Spinal cord (tissue), 10 donors: ENCODE data around the gene HEATR9. TPM values are rescaled to one million over a fixed set of nuclear protein-coding genes. Genes with fewer than 3 reads are reported as not detected.

Experiments used
- DNase-seq, 6 donors: peaks; one replicate each; pipeline versions ENCODE4 v3.0.0 to v3.0.0-alpha.2; 2013 to 2015; ENCODE audit warnings: low spot score in 6 of 6, low read depth in 4 of 6
- H3K27ac ChIP-seq: one replicate; pipeline ENCODE4 v1.5.1; 2013; ENCODE audit warnings: low read depth, low read length, control low read depth
- H3K27me3 ChIP-seq: one replicate; pipeline ENCODE4 v1.6.1; 2013; ENCODE audit warnings: low read length; ENCODE audit not compliant: control insufficient read depth, insufficient read depth
- H3K36me3 ChIP-seq: one replicate; pipeline ENCODE4 v1.6.1; 2013; ENCODE audit warnings: low read length; ENCODE audit not compliant: control insufficient read depth, insufficient read depth
- H3K4me1 ChIP-seq: one replicate; pipeline ENCODE4 v1.6.1; 2013; ENCODE audit warnings: low read length; ENCODE audit not compliant: control insufficient read depth, insufficient read depth
- H3K4me3 ChIP-seq: one replicate; pipeline ENCODE4 v1.5.1; 2013; ENCODE audit warnings: low read depth, low read length, control low read depth
- H3K9me3 ChIP-seq: one replicate; pipeline ENCODE4 v1.6.1; 2013; ENCODE audit warnings: low read length; ENCODE audit not compliant: control insufficient read depth, insufficient read depth
- WGBS: methylation state at CpG from one replicate; pipeline ENCODE4 v1.1.5; 2013; ENCODE audit warnings: missing lambda C conversion rate; ENCODE audit not compliant: insufficient coverage; 5-methylcytosine and 5-hydroxymethylcytosine counted together
- polyA plus RNA-seq, 2 donors: library from polyadenylated mRNA; unstranded; fragments of 120-200 nt; gene quantifications; one replicate each; pipeline ENCODE4 v1.2.1, GENCODE V29; 2013; ENCODE audit not compliant: insufficient read length in 2 of 2
- total RNA-seq, 2 donors: library from RNA; depleted of rRNA in 1 of 2; stranded (reverse); fragments of 120-200 nt in 1 of 2; fragments of >200 nt in 1 of 2; gene quantifications; one replicate each; pipeline versions ENCODE4 v1.2.3 to v1.2.4, GENCODE V29; 2013 to 2014
- donor health status: healthy.

The HEATR9 gene
- total and polyA plus RNA-seq, 4 donors: 0.44 TPM; not detected in 3

DNA sequence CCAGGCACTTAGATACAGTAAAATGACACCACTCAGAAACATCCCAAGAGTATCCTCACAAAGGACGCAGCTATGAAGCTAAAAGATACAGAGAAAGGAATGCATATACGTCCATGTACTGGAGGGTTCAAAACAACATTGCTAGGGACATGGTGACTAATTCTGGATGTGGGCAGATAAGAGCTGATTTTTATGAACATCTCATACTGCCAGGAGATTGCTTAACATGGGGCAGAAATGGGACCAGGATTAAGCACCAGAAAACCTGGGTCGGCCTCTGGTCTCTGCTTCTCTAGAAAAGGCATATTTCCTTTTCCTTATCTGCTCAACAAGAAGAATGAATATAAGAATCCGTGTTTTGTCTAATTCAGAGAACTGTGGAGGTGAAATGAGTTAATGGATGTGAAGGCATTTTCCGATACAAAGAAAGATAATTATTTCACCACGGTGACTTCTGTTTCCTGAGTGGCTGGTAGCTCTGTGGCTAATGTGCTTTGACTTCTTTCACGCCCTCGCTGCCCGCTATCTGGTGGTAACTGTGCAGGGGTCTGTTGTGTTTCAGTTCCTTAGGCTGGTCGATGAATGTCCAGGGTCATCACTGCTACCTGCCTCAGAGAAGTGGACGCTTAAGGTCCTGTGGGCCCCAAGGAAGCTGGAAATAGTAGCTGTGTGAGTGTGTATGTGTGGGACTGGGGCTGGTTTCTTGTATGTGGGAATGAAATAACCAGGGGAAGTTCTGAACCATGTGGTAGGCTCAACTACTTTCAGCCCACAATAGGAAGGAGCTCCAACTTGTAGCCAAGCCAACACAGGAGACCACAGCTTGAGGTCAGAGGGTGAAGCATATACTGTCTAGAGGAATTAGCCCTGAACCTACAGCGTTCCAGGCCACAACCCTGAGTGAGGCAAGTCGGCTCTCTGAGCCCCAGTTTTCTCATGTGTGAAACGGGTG, 27.2 kb upstream of the HEATR9 start:
- WGBS: 96% methylated on average over 11 of the region's 14 CpGs
- no peak overlapping the region for H3K27ac ChIP-seq
- H3K9me3 ChIP-seq: peaks cover 2% of the 10 kb centered on the region
- H3K4me1 ChIP-seq: no peaks in the 10 kb centered on the region
- no peaks in the 10 kb centered on the region for H3K27me3 ChIP-seq
- no peak for DNase-seq
- no peaks in the 10 kb centered on the region for H3K36me3 ChIP-seq
- no peak overlapping the region for H3K4me3 ChIP-seq

DNA sequence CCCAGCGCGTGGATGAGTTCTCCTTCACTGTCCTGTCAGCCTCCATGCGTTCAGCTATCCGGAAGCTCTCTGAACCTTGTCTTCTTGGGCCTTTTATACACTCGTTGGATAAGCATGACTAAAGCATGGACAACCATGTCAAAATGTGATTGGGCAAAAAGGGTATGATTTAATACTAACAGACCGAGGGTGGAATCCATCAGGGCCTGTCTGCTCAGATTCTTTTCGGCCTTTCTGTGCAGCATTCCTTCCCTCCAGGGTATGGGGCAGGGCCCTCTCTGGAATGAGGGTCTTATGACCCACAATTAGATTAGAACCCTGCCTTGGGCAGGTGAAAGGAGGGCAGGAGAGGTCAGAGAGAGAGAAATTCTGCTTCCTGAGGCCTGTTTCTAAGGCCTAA, 25.5 kb upstream of the HEATR9 start:
- H3K4me1 ChIP-seq: peaks cover 5% of the 10 kb centered on the region
- WGBS: 90% methylated on average over 4 of the region's 7 CpGs
- H3K4me3 ChIP-seq: no peak overlapping the region
- H3K9me3 ChIP-seq: no peaks in the 10 kb centered on the region
- H3K36me3 ChIP-seq: no peaks in the 10 kb centered on the region
- H3K27me3 ChIP-seq: no peaks in the 10 kb centered on the region
- DNase-seq: no peak
- H3K27ac ChIP-seq: no peak overlapping the region

DNA sequence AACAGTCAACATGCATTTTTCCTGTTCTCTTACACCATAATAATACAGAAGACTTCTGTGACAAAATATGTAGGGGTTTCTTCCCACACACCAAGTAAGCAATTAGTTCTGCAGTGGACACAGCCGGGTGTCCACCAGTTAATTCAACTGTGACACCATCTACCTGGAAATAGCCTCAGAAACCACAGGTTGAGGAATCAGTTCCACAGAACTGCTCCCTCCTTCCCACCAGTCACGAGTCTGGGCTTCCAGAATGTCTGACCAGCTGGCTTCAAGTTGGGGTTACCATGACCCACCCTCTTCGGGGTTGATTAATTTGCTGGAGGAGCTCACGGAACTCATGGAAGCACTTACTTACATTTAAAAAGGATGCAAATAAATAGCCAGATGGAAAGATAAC, 25.1 kb upstream of the HEATR9 start:
- Histone ChIP-seq H3K27me3 (no peaks in the 10 kb centered on the region), H3K4me3 (no peak overlapping the region), H3K4me1 (peaks cover 5% of the 10 kb centered on the region), H3K36me3 (no peaks in the 10 kb centered on the region), H3K9me3 (no peaks in the 10 kb centered on the region), H3K27ac (no peak overlapping the region)
- no peak for DNase-seq
- WGBS: 92% methylated on average over 2 of the region's 4 CpGs

DNA sequence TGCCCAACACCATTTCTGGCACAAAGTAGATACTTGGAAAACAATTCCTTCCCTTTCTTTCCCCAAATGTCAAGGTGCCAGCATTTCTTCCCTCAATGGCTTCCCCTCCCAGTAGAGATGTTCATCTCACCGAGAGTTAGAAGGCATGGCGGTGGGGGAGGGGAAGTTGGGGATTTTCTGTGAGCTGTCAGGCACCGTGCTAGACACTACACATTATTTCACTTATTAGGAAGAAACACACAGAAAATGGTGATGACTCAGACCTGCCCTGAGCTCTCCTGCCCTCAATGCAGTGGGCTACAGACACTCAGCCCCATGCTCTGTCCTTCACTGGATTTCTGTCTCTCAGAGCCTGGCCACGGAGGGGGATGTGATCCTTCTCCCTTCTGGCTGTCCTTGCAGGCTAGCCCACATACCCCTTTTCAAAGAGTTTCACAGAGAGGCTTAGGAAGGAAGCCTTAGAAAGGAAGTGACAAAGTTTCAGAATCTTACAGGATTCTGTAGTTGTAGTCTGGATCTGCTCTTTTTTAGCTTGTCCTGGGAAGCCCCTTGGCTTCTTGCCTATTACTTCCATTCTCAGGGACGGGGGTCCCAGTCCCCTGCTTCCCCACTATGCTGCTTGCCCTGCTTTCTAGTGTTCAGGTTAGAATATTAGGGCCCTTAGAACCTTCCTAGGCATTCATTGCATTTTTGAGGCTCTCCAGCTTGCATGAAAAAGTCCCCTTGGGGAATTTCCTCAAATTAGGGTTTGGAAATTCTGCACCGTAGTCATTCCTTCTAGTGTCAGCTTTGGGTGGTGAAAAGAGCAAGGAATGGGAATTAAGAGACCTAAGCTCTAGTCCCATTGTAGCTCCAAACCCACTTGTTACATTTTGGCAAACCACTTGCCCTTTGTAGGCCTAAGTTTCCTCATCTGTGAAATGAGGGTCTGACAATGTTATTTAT, 23.7 kb upstream of the HEATR9 start:
- Histone ChIP-seq H3K36me3 (no peaks in the 10 kb centered on the region), H3K27me3 (no peaks in the 10 kb centered on the region), H3K9me3 (no peaks in the 10 kb centered on the region), H3K27ac (no peak overlapping the region), H3K4me3 (no peak overlapping the region), H3K4me1 (peaks cover 5% of the 10 kb centered on the region)
- WGBS: 43% methylated on average over 1 of the region's 6 CpGs
- no peak for DNase-seq

DNA sequence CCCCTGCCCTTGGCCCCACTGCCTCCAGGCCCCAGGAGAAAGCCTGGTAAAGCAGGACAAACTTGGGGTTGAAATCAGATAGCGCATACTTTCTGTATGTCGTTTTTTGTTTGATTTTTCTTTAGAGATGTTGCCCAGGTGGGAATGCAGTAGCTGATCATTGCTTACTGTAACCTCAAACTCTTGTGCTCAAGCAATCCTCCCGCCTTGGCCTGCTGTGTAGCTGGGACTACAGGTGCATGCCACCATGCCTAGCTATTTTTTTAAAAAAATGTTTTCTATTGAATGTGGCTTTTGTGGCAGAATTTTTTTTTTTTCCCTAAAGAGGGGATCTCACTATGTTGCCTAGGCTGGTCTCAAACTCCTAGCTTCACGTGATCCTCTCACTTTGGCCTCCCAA, 22.6 kb upstream of the HEATR9 start:
- Histone ChIP-seq H3K27me3 (no peaks in the 10 kb centered on the region), H3K4me1 (peaks cover 5% of the 10 kb centered on the region), H3K36me3 (no peaks in the 10 kb centered on the region), H3K4me3 (no peak overlapping the region), H3K27ac (no peak overlapping the region), H3K9me3 (no peaks in the 10 kb centered on the region)
- WGBS: 100% methylated on average over 1 of the region's 4 CpGs
- DNase-seq: no peak

DNA sequence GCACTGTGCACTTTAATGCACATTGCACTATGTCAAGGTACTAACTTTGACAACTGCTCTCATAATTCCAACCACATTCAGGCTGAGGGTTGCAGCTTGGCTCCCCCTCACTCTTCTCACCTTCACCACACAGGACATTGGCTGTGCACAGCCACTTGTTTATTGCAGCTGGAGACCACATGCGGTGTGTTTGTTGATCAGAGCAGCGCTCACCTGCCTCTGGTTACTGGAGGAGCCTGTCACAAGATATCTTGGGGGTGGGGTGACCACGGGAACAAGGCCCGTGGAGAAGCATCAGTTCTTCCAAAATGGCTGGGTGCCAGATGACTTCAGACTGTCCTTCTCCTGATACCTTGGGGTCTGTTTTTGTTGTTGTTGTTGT, 22.1 kb upstream of the HEATR9 start:
- no peak overlapping the region for H3K4me3 ChIP-seq
- WGBS: 50% methylated on average over 4 of the region's 4 CpGs

DNA sequence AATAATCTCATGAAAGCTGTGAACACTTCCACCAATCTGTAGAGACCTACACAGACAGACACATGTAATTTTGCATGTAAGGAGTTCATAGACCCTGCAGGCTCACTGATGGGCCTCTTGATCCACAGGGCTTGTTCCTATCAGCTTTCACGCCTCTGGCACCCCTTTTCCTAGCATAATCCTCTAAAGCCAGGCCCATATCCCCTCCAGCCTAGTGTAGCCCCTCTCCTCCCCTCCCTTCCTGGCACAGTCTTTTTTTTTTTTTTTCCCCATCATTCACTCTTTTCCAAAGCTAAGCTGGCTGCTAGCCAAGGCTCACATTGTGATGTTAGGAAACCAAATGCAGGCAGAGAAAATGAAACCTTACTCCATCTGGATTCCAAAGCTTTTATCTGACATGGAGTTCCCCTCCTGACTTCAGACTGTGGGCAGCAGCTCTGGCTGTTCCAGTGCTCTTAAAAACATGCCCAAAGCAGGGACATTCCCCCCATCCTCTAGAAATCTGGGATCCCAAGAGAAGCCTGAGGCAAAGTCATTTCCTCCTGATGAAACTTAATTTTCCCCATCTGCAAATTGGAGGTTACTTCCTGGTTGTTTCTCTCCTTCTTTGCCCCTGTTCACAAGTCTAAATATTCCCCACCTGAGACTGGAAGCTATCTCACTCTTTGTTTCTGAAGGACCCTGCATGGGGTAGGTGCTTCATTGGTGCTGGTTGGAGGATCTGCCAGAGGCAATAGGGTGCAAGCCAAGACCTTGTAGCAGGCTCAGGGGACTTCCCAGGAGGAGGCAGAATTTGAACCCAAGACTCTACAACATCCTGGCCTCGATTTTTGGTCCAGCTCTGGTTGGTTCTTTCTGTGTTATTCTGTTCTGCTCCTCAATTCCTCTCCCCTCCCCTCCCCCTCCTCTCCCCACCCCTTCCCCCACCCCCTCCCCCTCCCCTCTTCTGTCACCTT, 21.4 kb upstream of the HEATR9 start:
- no peak overlapping the region for H3K4me3 ChIP-seq
- WGBS: 55% methylated on average over 1 of the region's 2 CpGs
- H3K36me3 ChIP-seq: no peaks in the 10 kb centered on the region
- no peaks in the 10 kb centered on the region for H3K9me3 ChIP-seq
- H3K4me1 ChIP-seq: peaks cover 5% of the 10 kb centered on the region
- peak; percentile 13 to 93 (median 62) for DNase-seq
- no peak overlapping the region for H3K27ac ChIP-seq
- H3K27me3 ChIP-seq: no peaks in the 10 kb centered on the region

More for the DNA sequence above, 22.1 kb upstream of the HEATR9 start:
- Histone ChIP-seq H3K27ac (no peak overlapping the region), H3K27me3 (no peaks in the 10 kb centered on the region), H3K9me3 (no peaks in the 10 kb centered on the region), H3K4me1 (peaks cover 5% of the 10 kb centered on the region), H3K36me3 (no peaks in the 10 kb centered on the region)
- no peak for DNase-seq

DNA sequence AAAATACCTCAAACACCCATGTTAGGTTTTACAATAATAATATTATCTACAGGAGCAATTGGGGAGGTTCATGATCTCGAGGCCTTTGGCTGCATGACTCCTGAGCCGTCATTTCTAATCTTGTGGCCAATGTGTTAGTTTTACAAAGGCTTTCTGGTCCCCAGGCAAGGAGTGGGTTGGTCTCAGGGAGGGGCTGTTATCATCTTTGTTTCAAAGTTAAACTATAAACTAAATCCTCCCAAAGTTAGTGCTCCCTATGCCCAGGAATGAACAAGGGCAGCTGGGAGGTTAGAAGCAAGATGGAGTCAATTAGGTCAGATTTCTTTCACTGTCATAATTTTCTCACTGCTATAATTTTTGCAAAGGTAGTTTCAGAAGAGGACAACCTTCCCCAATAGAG, 20.6 kb upstream of the HEATR9 start:
- WGBS: no CpG with 5 or more reads among the region's 2 CpGs
- Histone ChIP-seq H3K27ac (no peak overlapping the region), H3K4me1 (peaks cover 5% of the 10 kb centered on the region), H3K27me3 (no peaks in the 10 kb centered on the region), H3K4me3 (no peak overlapping the region), H3K36me3 (no peaks in the 10 kb centered on the region), H3K9me3 (no peaks in the 10 kb centered on the region)
- no peak for DNase-seq
